ENCODE data around the gene KAZN.
"Not testable (repeated sequence)": the region's sequence is repeated elsewhere in the genome, so short reads cannot be mapped to it uniquely, and the experiment has no call there.

The KAZN gene

DNA sequence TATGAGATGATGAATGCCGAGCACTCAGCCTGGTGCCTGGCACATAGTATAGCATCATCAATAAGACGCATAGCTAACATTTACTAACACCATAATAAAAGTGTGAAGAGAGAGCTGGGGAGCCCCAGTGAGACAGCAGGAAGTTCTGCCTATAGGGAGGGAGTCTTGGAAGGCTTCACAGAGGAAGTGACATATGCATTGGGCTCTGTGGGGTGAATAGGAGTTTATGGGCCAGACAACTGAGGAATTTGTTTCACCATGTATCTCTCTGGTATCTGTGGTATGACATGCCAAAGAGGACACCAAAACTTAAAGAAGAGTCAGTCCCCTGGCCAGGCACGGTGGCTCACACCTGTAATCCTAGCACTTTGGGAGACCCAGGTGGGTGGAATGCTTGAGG is 436.8 kb downstream of the KAZN start:
- no peak for DNase-seq (ENCODE audit: low spot score)

DNA sequence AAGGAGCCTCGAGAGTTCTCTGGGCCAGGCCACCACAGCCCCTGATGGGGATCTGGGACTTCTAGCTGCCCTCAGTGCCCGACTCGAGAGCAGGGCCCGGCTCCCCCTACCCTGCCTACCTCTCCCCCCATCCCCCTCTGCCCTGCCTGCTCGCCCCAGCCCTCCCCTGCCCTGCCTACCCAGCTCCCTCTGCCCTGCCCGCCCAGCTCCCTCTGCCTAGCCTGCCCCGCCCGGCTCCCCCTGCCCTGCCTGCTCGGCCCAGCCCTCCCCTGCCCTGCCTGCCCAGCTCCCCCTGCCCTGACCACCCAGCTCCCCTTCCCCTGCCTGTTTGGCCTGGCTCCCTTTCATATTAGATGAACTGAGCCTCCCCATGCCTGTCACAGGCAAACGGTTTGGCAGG is 437.6 kb downstream of the KAZN start:
- no peak for DNase-seq (ENCODE audit: low spot score)

DNA sequence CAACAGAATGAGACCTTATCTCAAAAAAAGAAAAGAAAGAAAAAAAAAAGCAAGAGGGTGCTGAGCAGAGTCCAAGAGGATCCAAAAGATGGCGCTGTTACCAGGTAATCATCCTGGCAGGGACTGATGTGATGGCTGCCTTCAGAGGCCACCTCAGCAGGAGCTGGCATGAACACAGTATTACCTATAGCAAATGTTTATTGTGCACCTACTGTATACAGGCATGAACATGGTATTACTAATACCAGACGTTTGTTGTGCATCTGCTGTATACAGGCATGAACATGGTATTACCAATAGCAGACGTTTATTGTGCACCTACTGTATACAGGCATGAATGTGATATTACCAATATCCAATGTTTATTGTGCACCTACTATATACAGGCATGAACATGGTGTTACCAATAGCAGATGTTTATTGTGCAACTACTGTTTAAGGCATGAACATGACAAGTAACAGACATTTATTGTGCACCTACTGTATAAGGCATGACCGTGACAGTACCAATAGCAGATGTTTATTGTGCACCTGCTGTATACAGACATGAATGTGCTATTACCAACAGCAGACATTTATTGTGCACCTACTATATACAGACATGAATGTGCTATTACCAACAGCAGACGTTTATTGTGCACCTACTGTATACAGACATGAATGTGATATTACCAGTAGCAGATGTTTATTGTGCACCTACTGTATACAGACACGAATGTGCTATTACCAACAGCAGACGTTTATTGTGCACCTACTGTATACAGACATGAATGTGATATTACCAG is 439.9 kb downstream of the KAZN start:
- peak; percentile 58 for DNase-seq (ENCODE audit: low spot score)

DNA sequence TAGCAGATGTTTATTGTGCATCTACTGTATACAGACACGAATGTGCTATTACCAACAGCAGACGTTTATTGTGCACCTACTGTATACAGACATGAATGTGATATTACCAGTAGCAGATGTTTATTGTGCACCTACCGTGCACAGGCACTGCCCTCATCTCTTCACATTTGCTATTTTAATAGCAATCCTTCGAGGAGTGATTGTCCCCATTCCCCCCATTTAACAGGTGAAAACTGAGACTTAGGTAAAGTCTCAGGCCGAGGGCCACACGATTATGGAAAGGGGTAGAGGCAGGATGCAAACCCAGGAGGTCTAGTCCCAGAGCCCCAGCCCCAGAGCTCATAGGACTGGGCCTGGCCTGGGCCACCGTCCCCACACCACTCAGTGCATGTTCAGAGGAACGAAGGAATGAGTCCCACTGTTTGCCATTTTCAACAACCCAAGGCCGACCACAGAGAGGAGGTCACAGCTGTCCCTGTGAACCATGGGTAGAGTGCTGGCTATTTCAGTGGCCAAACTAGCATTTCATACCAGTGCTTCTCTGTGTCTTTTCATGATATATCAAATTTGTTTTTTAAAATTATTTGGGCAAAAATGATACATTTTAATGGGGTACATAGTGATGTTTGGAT is 440.6 kb downstream of the KAZN start:
- DNase-seq (ENCODE audit: low spot score), result no peak

DNA sequence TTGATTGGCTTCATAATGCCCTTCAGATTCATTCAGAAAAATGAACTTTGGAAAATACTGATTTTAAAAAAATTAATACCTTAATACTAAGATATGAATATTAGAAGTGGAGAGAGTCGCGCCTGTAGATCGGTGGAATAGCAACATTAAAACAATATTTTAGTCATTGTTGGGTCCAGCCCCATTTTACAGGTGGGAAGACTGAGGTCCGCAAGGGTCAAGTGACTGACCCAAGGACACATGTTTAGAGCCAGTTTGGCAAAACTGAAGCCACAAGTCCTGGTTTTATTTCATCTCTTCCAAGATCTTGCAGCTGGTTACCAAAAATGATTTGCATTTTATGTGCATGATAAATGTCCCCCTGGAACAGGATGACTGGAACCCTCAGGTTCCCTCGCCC is 441.4 kb downstream of the KAZN start:
- DNase-seq (ENCODE audit: low spot score), result no peak

DNA sequence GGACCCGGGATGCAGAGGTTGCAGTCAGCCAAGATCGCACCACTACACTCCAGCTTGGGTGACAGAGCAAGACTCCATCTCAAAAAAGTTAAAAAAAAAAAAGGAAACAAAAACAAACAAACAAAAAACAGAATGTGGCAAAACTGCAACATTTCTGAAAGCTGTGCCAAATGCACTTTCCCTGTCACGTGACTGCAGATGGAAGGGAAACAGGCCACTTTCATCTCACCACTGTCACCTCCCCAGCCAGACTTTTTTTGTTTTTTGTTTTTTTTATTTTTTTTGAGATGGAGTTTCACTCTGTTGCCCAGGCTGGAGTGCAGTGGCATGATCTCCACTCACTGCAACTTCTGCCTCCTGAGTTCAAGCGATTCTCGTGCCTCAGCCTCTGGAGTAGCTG is 442.2 kb downstream of the KAZN start:
- DNase-seq (ENCODE audit: low spot score), result not testable (repeated sequence)

DNA sequence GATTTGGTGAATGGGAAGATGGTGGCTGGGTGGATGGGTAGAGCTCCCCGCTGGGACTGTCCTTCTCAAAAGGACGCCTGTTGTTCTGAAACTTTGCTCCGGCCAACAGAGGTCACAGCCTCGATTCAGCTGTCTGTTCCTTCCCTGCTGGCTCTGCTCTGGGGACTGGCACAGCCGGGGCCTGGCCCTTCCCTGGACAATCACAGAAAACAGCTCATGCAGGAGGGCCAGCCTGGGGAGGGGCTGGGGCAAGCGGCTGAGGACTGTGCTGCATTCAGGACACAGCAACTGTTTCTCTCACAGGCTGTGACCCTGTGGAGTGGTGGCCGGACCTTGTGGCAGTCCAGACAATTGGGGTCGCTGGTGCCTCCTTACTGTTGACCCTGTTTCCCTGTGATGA is 444.4 kb downstream of the KAZN start:
- no peak for DNase-seq (ENCODE audit: low spot score)

DNA sequence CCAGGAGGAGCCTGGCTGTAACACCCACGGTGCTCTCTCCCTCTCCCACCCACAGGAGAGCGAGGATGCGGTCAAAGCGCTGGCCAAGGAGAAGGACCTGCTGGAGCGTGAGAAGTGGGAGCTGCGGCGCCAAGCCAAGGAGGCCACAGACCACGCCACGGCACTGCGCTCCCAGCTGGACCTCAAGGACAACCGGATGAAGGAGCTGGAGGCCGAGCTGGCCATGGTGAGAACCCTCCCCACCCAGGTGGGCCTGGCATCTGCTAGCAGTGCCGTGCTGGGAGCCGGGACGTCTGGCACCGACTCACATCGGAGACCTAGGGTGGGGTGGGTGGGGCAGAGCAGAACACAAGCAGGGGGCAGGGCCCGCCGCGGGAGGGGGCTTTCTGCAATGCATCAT is 445.4 kb downstream of the KAZN start:
- no peak for DNase-seq (ENCODE audit: low spot score)

DNA sequence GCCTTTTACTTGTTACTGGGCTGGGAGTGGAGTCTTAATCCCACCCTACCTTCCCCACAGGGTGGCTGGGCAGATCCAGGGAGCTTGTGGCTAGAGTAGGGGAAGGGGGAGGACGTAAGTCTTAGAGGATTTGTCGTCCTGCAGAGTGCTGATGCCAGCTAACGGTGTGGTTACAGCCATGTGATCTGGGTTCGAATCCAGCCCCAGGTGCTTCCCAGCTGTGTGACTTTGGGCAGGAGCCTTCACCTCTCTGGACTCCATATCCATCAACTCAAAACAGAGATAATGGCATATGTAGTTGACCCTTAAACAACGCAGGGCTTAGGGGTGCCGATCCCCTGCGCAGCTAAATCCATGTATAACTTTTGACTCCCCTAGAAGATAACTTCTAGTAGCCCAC is 446.6 kb downstream of the KAZN start:
- no peak for DNase-seq (ENCODE audit: low spot score)

DNA sequence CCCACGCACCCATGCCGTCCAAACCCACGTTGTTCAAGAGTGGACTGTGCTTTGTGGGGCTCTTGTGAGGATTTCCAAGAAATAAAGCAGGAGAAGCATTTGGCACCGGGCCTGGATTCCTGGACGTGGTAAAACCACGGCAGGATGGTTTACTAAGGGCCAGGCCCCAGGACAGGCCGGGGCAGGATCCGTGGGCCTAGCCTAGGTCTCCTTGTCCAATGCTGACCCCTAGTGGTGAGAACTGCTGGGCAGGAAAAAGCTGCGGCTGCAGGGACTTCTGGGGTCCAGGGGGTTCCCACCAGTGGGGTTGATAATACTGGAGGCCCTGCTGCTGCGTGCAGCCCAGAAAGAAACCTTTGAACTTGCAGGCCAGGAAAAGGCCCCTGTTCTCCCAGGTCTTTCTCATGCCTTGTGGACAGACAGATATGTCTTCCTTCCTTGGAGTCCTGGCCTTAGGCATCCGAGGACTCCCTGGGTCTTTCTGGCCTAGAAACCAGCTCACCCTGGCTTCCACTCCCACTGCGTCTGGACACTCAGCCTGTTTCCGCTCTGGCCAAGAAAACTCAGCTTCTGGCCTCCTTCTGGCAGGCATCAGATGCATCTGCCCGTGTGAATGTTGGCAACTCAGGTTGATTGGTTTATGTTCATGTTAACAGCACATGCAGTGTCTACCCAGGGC is 448.1 kb downstream of the KAZN start:
- DNase-seq (ENCODE audit: low spot score), result peak; percentile 91

DNA sequence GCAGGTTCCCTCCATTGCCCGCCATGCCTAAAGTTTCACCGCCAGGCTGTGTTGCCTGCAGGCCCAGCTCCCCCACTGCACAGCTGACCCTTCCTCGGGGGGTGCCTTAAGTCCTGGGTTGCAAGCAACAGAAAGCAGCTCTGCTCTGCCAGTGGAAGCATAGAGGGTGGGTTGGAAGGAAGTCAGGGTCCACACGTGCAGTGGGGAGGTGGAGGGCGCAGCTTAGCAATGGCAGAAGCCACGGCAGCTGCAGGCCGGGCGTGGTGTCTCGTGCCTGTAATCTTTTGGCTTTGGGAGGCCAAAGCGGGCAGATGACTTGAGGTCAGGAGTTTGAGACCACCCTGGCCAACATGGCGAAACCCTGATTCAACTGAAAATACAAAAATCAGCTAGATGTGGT is 448.8 kb downstream of the KAZN start:
- DNase-seq (ENCODE audit: low spot score), result no peak

DNA sequence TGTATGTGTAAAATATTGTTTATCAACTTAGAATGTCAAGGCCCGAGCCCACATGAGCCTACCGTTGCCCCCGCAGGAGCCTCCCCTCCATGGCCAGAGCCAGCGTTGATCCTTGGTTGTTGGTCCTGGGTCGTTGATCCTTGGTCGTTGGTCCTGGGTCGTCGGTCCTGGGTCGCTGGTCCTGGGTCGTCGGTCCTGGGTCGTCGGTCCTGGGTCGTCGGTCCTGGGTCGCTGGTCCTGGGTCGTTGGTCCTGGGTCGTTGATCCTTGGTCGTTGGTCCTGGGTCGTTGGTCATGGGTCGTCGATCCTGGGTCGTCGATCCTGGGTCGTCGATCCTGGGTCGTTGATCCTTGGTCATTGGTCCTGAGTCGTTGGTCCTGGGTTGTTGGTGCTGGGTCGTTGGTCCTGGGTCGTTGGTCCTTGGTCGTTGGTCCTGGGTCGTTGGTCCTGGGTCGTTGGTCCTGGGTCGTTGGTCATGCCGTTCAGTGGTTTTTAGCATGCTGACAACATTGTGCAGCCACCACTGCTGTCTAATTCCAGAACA is 450.0 kb downstream of the KAZN start:
- no peak for DNase-seq (ENCODE audit: low spot score)

DNA sequence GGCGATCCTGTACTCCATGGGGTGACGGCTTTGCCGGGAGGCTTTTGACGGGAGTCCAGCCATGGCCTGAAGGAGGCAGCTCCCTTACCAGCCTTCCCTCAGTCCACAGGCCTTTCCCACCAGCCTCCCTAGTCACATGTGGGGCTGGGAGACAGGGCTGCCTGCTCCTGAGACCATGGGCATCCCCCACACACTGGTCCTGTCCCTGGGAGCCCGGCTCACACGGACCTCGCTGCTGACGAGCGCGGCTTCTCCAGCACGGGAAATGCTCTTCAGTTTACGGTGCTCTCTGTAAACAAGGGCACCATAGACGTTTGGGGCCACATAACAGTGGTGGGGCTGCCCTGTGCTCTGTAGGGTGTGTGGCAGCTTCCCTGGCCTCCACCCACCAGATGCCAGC is 450.6 kb downstream of the KAZN start:
- no peak for DNase-seq (ENCODE audit: low spot score)

DNA sequence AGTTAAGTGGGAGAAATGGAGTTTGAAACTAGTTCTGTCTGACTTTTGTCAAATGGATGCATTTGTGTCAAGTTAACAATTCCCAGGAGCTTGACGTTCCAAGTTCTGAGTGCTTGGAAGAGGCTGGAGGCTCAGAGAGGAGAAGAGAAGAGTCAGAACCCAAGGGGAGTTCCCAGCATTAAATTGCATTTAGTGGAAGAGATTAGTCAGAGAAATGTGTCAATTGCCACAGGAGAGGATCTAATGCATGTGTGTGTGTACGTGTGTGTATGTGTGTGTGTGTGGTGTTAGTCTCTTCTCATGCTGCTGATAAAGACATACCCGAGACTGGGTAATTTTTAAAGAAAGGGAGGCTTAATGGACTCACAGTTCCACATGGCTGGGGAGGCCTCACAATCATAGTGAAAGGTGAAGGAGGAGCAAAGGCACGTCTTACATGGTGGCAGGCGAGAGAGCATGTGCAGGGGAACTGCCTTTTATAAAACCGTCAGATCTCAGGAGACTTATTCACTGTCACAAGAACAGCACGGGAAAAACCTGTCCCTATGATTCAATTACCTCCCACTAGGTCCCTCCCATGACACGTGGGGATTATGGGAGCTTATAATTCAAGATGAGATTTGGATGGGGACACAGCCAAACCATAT is 453.5 kb downstream of the KAZN start:
- DNase-seq (ENCODE audit: low spot score), result no peak

DNA sequence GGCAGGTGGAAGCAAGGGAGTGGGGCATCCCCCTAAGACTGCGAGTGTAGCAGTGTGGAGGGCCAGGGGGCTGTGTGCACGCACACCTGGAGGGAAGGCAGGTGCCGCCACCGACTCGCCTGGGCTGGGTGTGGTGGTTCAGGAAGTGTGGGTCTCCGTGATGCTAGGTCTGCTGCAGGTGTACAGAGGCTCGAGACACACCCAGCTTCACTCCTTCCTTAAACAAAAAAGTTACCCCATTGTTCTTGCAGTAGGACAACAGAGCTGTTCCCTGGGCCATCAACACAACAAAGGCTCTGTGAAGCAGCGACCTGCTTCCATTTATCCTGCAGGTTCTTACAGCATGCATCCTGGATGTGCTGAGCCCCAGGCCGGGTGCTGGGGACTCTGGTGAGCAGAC is 454.7 kb downstream of the KAZN start:
- DNase-seq (ENCODE audit: low spot score), result no peak

DNA sequence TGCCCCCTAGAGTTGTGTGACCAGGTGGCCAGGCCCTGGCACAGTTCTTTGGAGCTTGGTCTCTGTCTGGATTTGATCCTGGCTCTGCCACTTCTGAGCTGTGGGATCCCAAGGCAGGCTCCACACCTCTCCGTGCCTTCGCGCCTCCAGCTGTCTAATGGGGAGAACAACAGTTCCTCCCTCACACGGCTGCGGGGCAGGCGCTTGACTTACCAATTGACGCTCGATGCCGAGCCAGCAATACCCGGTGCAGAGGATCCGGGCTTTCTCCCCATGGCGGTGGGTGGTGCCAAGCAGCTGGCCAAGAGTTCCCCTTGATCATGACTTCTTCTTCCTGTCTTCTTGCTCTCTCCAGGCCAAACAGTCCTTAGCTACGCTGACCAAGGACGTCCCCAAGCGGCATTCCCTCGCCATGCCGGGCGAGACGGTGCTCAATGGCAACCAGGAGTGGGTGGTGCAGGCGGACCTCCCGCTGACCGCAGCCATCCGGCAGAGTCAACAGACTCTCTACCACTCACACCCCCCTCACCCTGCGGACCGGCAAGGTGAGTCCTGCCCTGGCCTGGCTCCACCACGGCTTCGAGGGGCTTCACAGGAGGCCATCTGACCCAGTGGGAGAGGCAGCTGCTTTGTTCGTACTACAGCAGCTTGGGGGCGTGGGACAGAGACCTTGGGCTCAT is 457.4 kb downstream of the KAZN start:
- no peak for DNase-seq (ENCODE audit: low spot score)

DNA sequence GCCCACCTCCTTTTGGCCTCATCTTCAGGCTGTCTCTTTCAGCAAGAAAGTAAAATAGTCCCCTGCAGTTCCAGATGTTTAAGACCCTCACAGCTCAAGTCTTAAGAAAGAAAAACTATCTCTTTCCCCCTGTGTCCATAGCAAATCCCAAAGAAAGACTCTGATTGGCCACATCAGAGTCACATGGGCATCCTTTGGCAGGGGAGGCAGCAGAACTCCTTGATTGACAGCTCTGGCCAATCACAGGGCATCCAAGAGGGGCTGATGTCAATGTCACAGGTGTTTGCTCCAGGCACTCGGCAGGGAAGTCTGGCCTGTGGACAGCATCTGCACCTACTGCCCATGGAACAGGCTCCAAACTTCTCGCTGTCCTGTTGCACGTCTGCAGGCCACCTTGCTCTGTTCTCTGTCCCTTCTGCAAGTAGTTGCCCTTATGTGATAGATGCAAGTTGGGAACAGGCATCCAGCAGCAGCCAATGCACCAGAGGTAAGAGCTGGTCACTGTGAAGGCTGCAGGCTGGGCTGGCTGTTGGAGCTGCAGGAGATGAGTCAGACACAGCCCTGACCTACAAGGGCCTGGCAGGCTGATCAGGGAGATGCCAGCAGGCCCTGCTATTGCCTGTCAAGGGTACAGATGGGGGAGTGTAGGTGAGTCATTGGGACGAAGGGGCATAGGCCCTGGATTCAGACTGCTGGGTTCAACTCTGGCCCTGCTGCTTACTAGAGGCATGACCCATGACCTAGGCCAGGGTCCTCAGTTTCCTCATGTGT is 458.2 kb downstream of the KAZN start:
- no peak for DNase-seq (ENCODE audit: low spot score)

DNA sequence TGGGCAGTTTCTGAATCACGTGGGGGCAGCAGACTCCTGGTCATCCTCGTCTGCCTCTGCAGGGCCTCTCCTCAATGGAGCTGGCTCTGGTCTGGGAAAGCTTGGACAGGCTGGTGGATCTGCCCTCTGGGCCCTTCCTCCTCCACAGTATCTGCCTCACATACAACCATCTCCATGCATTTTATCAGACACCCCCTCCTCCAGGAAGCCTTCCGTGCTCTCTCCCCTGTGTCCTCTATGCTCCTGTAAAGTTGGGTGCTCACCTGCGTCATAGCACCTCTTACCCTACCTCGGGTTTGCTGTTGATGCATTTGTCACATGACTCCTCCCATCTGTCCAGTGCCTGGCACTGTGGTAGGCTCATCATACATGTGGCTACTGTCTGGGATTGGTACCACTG is 459.3 kb downstream of the KAZN start:
- no peak for DNase-seq (ENCODE audit: low spot score)

DNA sequence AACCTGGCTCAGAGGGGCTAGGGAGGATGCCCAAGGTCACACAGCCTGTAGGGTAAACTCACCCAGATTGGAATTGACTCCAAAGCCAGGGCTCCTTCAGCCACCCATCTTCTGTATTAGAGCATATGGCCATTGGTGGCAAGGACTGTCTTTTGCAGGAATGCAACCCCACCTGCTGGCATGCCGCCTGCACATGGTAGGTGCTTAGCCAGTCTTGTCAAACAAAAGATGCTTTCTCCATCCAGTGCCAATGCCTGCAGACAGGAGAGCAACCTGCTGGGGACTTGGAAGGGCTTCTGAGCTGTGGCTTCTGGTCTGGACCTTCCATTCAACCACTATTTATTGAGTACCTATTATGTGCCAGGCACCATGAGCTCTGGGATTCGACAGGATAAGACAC is 459.8 kb downstream of the KAZN start:
- peak; percentile 74 for DNase-seq (ENCODE audit: low spot score)

DNA sequence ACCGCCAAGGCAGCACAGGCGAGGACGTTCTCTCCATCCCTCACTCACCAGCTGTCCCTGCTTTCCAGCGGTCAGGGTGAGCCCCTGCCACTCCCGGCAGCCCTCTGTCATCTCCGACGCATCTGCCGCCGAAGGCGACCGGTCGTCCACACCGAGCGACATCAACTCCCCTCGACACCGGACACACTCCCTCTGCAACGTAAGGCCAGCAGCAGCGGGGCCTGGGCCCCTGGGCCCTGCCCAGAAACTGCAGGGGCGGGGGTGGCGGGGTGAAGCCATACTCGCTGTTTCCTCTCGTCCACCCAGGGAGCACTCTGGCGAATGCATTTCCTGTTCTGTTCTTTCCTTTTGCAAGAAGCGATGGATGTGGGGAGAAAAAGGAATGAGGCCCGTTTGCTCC is 461.6 kb downstream of the KAZN start:
- DNase-seq (ENCODE audit: low spot score), result no peak

DNA sequence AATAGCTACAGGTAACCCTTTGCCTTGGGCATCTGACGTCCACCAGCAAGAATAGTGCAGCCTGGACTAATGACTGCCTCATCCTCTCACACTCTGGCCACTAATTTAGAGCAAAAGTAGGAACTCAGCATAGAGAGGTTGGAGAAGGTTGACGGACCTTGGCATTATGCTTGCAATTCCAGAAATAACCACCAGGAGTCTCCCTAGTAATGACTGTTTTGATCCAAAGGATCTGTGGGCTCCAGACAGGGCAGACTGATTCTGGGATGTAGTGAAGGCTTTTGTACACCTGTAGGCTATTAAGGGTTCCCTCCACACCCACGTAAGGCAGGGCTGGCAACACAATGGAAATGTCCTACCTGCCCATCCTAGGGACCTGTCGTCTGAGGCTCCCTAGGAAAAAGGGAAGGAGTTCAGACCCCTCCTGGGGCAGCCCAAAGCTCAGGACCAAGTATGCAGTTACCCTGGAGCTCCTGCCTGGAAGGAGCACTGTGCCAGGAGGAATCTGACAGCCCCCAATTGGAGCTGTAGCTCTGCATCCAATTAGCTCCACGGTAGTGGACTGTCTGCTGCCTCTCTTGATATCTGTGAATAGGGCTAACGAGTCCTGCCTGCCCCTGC is 464.1 kb downstream of the KAZN start:
- DNase-seq (ENCODE audit: low spot score), result no peak
